Mesenchymal stem cell (in vitro differentiated cells and primary cell): Measurements from ENCODE around the gene TRIM36.

ENCODE experiments used
- DNase-seq: peaks from one replicate; pipeline ENCODE4 v3.0.0-alpha.2; 2013
- H2AFZ ChIP-seq: one replicate; pipeline ENCODE4 v1.6.1; 2013; ENCODE audit warnings: low read depth, mild to moderate bottlenecking, control low read depth, inconsistent platforms, low read length, moderate library complexity
- H2AK5ac ChIP-seq: 2 replicates; pipeline ENCODE4 v1.6.1; 2013; ENCODE audit warnings: low read length, moderate library complexity, mild to moderate bottlenecking, inconsistent platforms; ENCODE audit not compliant: severe bottlenecking
- H2BK120ac ChIP-seq: one replicate; pipeline ENCODE4 v1.6.1; 2013; ENCODE audit warnings: low read depth, mild to moderate bottlenecking, inconsistent platforms, low read length, moderate library complexity
- H2BK12ac ChIP-seq, 2 experiments: one replicate each; pipeline ENCODE4 v1.6.1; 2013; ENCODE audit warnings: inconsistent platforms in 2 of 2, low read length in 2 of 2, mild to moderate bottlenecking in 2 of 2, moderate library complexity in 2 of 2, control low read depth in 1 of 2
- H2BK15ac ChIP-seq: one replicate; pipeline ENCODE4 v1.6.1; 2013; ENCODE audit warnings: mild to moderate bottlenecking, low read depth, inconsistent platforms; ENCODE audit not compliant: poor library complexity, severe bottlenecking
- H2BK5ac ChIP-seq: 2 replicates; pipeline ENCODE4 v1.6.1; 2013; ENCODE audit warnings: low read depth, mild to moderate bottlenecking, low read length, control low read depth, inconsistent platforms; ENCODE audit not compliant: poor library complexity, severe bottlenecking
- H3K14ac ChIP-seq, 2 experiments: one replicate each; pipeline ENCODE4 v1.6.1; 2013; ENCODE audit warnings: inconsistent platforms in 2 of 2, low read length in 2 of 2, control low read depth in 1 of 2, mild to moderate bottlenecking in 1 of 2, moderate library complexity in 1 of 2
- H3K18ac ChIP-seq, 2 experiments: one replicate each; pipeline ENCODE4 v1.6.1; 2013; ENCODE audit warnings: inconsistent platforms in 2 of 2, low read length in 2 of 2, control low read depth in 1 of 2, low read depth in 1 of 2, mild to moderate bottlenecking in 1 of 2
- H3K23ac ChIP-seq, 2 experiments: one replicate each; pipeline ENCODE4 v1.6.1; 2013; ENCODE audit warnings: inconsistent platforms in 2 of 2, low read length in 2 of 2, mild to moderate bottlenecking in 2 of 2, moderate library complexity in 2 of 2, control low read depth in 1 of 2
- H3K27ac ChIP-seq: 2 replicates; pipeline ENCODE4 v1.5.1; 2013; ENCODE audit warnings: mild to moderate bottlenecking, moderate library complexity, low read length, control low read depth, inconsistent platforms; ENCODE audit not compliant: poor library complexity, severe bottlenecking
- H3K27me3 ChIP-seq, 2 experiments: 2 replicates each; pipeline versions ENCODE4 v1.6.1 to v1.7.0; 2013; ENCODE audit warnings: low read length in 2 of 2, mild to moderate bottlenecking in 2 of 2, moderate library complexity in 2 of 2, control low read depth in 1 of 2, inconsistent platforms in 1 of 2; ENCODE audit not compliant: control insufficient read depth in 1 of 2, insufficient read depth in 1 of 2
- H3K36me3 ChIP-seq, 2 experiments: 2 replicates each; pipeline versions ENCODE4 v1.6.1 to v1.7.0; 2013; ENCODE audit warnings: low read length in 2 of 2, control low read depth in 1 of 2, inconsistent platforms in 1 of 2, low read depth in 1 of 2, mild to moderate bottlenecking in 1 of 2; ENCODE audit not compliant: insufficient read depth in 2 of 2, control insufficient read depth in 1 of 2
- H3K4ac ChIP-seq, 2 experiments: one replicate each; pipeline ENCODE4 v1.6.1; 2013; ENCODE audit warnings: inconsistent platforms in 2 of 2, low read length in 2 of 2, mild to moderate bottlenecking in 2 of 2, moderate library complexity in 2 of 2, control low read depth in 1 of 2, low read depth in 1 of 2
- H3K4me1 ChIP-seq: 2 replicates; pipeline ENCODE4 v1.6.1; 2013; ENCODE audit warnings: low read depth, low read length, control low read depth; ENCODE audit not compliant: control insufficient read depth, insufficient read depth
- H3K4me2 ChIP-seq: 2 replicates; pipeline ENCODE4 v1.6.1; 2013; ENCODE audit warnings: low read length, mild to moderate bottlenecking, inconsistent platforms; ENCODE audit not compliant: poor library complexity, severe bottlenecking
- H3K4me3 ChIP-seq, 2 experiments: 2 replicates each; pipeline versions ENCODE4 v1.5.1 to v1.7.0; 2013; ENCODE audit warnings: low read length in 2 of 2, mild to moderate bottlenecking in 2 of 2, control low read depth in 1 of 2, low read depth in 1 of 2; ENCODE audit not compliant: insufficient read depth in 1 of 2
- H3K79me1 ChIP-seq: replicated peaks from 2 replicates; pipeline ENCODE4 v1.6.1; 2013; ENCODE audit warnings: mild to moderate bottlenecking, control low read depth, low read length, inconsistent platforms; ENCODE audit not compliant: poor library complexity, severe bottlenecking
- H3K9ac ChIP-seq: 2 replicates; pipeline ENCODE4 v1.7.0; 2013; ENCODE audit warnings: mild to moderate bottlenecking, low read length, moderate library complexity
- H3K9me3 ChIP-seq: 2 replicates; pipeline ENCODE4 v1.7.0; 2013; ENCODE audit warnings: mild to moderate bottlenecking, low read length; ENCODE audit not compliant: control insufficient read depth
- H4K8ac ChIP-seq: one replicate; pipeline ENCODE4 v1.6.1; 2013; ENCODE audit warnings: inconsistent platforms, mild to moderate bottlenecking, low read length, moderate library complexity
- H4K91ac ChIP-seq: one replicate; pipeline ENCODE4 v1.6.1; 2013; ENCODE audit warnings: mild to moderate bottlenecking, low read length, inconsistent platforms
- WGBS: methylation state at CpG from one replicate; pipeline ENCODE4 v1.1.7; 2013; ENCODE audit warnings: mixed read lengths; 5-methylcytosine and 5-hydroxymethylcytosine counted together

Gene TRIM36

GRCh38 chr5:115184770-115185169 is 15.1 kb upstream of the TRIM36 start:
- no peak overlapping the region for H2BK12ac ChIP-seq
- DNase-seq = peak; percentile 6
- WGBS = 29% methylated on average over 1 of the region's 2 CpGs

DNA sequence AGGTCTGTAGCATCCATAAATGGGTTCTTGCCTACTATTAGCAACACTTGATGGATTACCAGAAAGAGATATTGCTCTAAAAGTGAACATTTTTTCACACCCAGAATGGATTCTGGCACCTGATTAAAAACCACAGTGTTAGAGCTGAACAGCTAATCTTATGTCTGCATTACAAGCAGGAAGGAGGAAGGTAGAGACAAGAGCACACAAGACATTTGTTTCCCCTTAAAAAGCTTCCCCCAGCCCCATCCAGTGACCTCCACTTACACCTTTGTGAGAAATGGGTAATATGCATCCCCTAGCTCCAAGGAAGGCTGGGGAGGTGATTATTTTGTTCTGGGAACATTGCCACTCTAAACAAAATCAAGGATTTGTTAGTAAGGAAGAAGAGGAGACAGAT is 12.0 kb upstream of the TRIM36 start:
- H3K36me3 ChIP-seq = no peaks in the 10 kb centered on the region
- no peak overlapping the region for H4K8ac ChIP-seq
- H3K9me3 ChIP-seq = no peaks in the 10 kb centered on the region
- H3K4me3 ChIP-seq = no peak overlapping the region
- H4K91ac ChIP-seq = no peak overlapping the region
- no peak overlapping the region for H2AFZ ChIP-seq
- no peak overlapping the region for H3K23ac ChIP-seq
- H3K79me1 ChIP-seq = no peaks in the 10 kb centered on the region
- peaks cover 39 to 68% of the 10 kb centered on the region in 2 experiments for H3K27me3 ChIP-seq
- no peak overlapping the region for H3K18ac ChIP-seq
- H3K27ac ChIP-seq = no peak overlapping the region
- no peak overlapping the region for H2BK12ac ChIP-seq
- no peak overlapping the region for H2BK15ac ChIP-seq
- H3K4me2 ChIP-seq = no peak overlapping the region
- no peak overlapping the region for H2AK5ac ChIP-seq
- H2BK5ac ChIP-seq = no peak overlapping the region
- no peak overlapping the region for H3K4ac ChIP-seq
- no peak for DNase-seq
- no peak overlapping the region for H2BK120ac ChIP-seq
- peaks cover 13% of the 10 kb centered on the region for H3K4me1 ChIP-seq
- H3K9ac ChIP-seq = no peak overlapping the region
- H3K14ac ChIP-seq = no peak overlapping the region

More at GRCh38 chr5:115184770-115185169, 15.1 kb upstream of the TRIM36 start:
- Histone ChIP-seq H4K8ac (no peak overlapping the region), H3K4me2 (no peak overlapping the region), H4K91ac (no peak overlapping the region), H3K27me3 (peaks cover 18 to 42% of the 10 kb centered on the region in 2 experiments), H3K4me3 (no peak overlapping the region), H3K18ac (no peak overlapping the region), H3K4me1 (peaks cover 3% of the 10 kb centered on the region), H2AFZ (no peak overlapping the region), H3K4ac (no peak overlapping the region), H2AK5ac (no peak overlapping the region), H3K9ac (no peak overlapping the region), H3K14ac (no peak overlapping the region), H3K36me3 (no peaks in the 10 kb centered on the region), H2BK120ac (no peak overlapping the region), H2BK5ac (no peak overlapping the region), H3K9me3 (no peaks in the 10 kb centered on the region), H2BK15ac (no peak overlapping the region), H3K27ac (no peak overlapping the region), H3K23ac (no peak overlapping the region), H3K79me1 (no peaks in the 10 kb centered on the region)

DNA sequence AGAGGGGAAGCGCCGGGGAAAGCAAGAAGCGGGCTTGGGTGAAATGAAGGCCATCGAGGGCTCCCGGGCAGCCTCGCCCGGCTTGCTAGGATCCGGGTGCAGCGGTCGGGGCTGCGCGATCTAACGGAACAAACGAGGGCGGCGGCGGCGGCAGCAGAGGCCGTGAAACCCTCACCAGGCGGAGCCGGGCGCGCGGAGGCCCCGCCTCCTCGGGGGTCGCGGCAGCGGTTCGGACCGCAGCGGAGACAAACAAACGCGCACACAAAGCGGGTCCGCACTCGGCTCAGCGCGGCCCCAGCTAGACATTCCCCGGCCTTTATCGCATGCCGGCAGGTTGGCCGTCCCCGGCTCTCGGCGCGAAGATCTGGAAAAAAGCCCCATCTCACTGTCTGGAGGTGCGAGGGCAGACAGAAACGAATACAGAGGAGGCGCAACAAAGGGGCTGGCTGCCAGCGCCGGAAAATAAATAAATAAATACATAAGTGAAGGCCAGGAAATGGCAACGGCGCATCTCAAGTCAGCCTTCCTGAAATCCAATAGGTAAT is 10.5 kb upstream of the TRIM36 start:
- Histone ChIP-seq H3K9ac (peak overlapping the region; percentile 54), H2AK5ac (no peak overlapping the region), H4K8ac (no peak overlapping the region), H3K14ac (no peak overlapping the region), H3K9me3 (no peaks in the 10 kb centered on the region), H2BK120ac (no peak overlapping the region), H3K79me1 (no peaks in the 10 kb centered on the region), H3K18ac (no peak overlapping the region), H3K4me2 (peak overlapping the region; percentile 94), H2BK5ac (no peak overlapping the region), H3K36me3 (no peaks in the 10 kb centered on the region), H3K4me3 (peak overlapping the region; percentile 61 to 79), H3K4ac (no peak overlapping the region), H3K27ac (no peak overlapping the region), H3K27me3 (peaks cover 39 to 68% of the 10 kb centered on the region in 2 experiments), H4K91ac (no peak overlapping the region), H3K23ac (peak overlapping the region in 1 of 2 experiments; percentile 50), H2BK12ac (no peak overlapping the region), H2AFZ (peak overlapping the region; percentile 62), H3K4me1 (peaks cover 13% of the 10 kb centered on the region), H2BK15ac (peak overlapping the region; percentile 33)
- peak; percentile 27 for DNase-seq
- WGBS = under 1% methylated on average over 54 of the region's 54 CpGs

- 4% methylated on average over 56 of the region's 56 CpGs for WGBS
- H2BK5ac ChIP-seq = no peak overlapping the region
- DNase-seq = peak; percentile 24
- H3K4me1 ChIP-seq = peaks cover 13% of the 10 kb centered on the region
- H3K9me3 ChIP-seq = no peaks in the 10 kb centered on the region
- no peak overlapping the region for H3K27ac ChIP-seq
- H2AK5ac ChIP-seq = no peak overlapping the region
- H3K9ac ChIP-seq = peak overlapping the region; percentile 54
- peak overlapping the region in 1 of 2 experiments; percentile 50 for H3K23ac ChIP-seq
- H2BK12ac ChIP-seq = no peak overlapping the region
- peaks cover 39 to 68% of the 10 kb centered on the region in 2 experiments for H3K27me3 ChIP-seq
- no peaks in the 10 kb centered on the region for H3K79me1 ChIP-seq
- H3K4ac ChIP-seq = no peak overlapping the region
- no peak overlapping the region for H4K8ac ChIP-seq
- H3K18ac ChIP-seq = no peak overlapping the region
- H3K4me2 ChIP-seq = peak overlapping the region; percentile 94
- H4K91ac ChIP-seq = no peak overlapping the region
- no peak overlapping the region for H2BK120ac ChIP-seq
- no peak overlapping the region for H2AFZ ChIP-seq
- no peak overlapping the region for H2BK15ac ChIP-seq
- peak overlapping the region; percentile 61 to 79 for H3K4me3 ChIP-seq
- no peak overlapping the region for H3K14ac ChIP-seq
- no peaks in the 10 kb centered on the region for H3K36me3 ChIP-seq
Observed at GRCh38 chr5:115179394-115180164, 9.9 kb upstream of the TRIM36 start.
